ENCODE results near the gene MRFAP1L1. TPM values are rescaled to one million over a fixed set of nuclear protein-coding genes. Genes with fewer than 3 reads are reported as not detected.

Gene MRFAP1L1
- total RNA-seq, 1 donor from 2014 or later = 43.0 TPM

- TF ChIP-seq CTCF (IDR thresholded peaks at IDR 0.05; ENCODE audit: unreplicated experiment) = no peak
- H3K27me3 Mint-ChIP-seq (ENCODE audit: unreplicated experiment) = peaks cover 6% of the 10 kb centered on the region
- H3K4me3 Mint-ChIP-seq (ENCODE audit: unreplicated experiment) = no peak overlapping the region
- no peaks in the 10 kb centered on the region for H3K9me3 Mint-ChIP-seq (ENCODE audit: unreplicated experiment)
- H3K27ac Mint-ChIP-seq (ENCODE audit: unreplicated experiment) = no peak overlapping the region
- H3K4me1 Mint-ChIP-seq (ENCODE audit: unreplicated experiment) = peaks cover 4% of the 10 kb centered on the region
- no peaks in the 10 kb centered on the region for H3K36me3 Mint-ChIP-seq (ENCODE audit: low read depth, unreplicated experiment)
- DNase-seq (ENCODE audit: low spot score) = no peak
Observed at GRCh38 chr4:6750286-6751221, 40.9 kb upstream of the MRFAP1L1 start.

- Mint-ChIP-seq H3K27me3 (ENCODE audit: unreplicated experiment) (peaks cover 6% of the 10 kb centered on the region), H3K4me1 (ENCODE audit: unreplicated experiment) (peaks cover 4% of the 10 kb centered on the region), H3K4me3 (ENCODE audit: unreplicated experiment) (no peak overlapping the region), H3K27ac (ENCODE audit: unreplicated experiment) (no peak overlapping the region), H3K9me3 (ENCODE audit: unreplicated experiment) (no peaks in the 10 kb centered on the region), H3K36me3 (ENCODE audit: low read depth, unreplicated experiment) (no peaks in the 10 kb centered on the region)
- DNase-seq (ENCODE audit: low spot score) = no peak
- TF ChIP-seq CTCF (IDR thresholded peaks at IDR 0.05; ENCODE audit: unreplicated experiment) = no peak
Observed at GRCh38 chr4:6749340-6750171, 39.9 kb upstream of the MRFAP1L1 start.

GRCh38 chr4:6748286-6748685 is 38.6 kb upstream of the MRFAP1L1 start:
- no peak for TF ChIP-seq CTCF (IDR thresholded peaks at IDR 0.05; ENCODE audit: unreplicated experiment)
- Mint-ChIP-seq H3K9me3 (ENCODE audit: unreplicated experiment) (no peaks in the 10 kb centered on the region), H3K36me3 (ENCODE audit: low read depth, unreplicated experiment) (no peaks in the 10 kb centered on the region), H3K4me3 (ENCODE audit: unreplicated experiment) (no peak overlapping the region), H3K27me3 (ENCODE audit: unreplicated experiment) (peaks cover 6% of the 10 kb centered on the region), H3K4me1 (ENCODE audit: unreplicated experiment) (peaks cover 4% of the 10 kb centered on the region), H3K27ac (ENCODE audit: unreplicated experiment) (no peak overlapping the region)
- no peak for DNase-seq (ENCODE audit: low spot score)

GRCh38 chr4:6747294-6748051 is 37.8 kb upstream of the MRFAP1L1 start:
- no peak for DNase-seq (ENCODE audit: low spot score)
- Mint-ChIP-seq H3K27me3 (ENCODE audit: unreplicated experiment) (peaks cover 6% of the 10 kb centered on the region), H3K27ac (ENCODE audit: unreplicated experiment) (no peak overlapping the region), H3K4me1 (ENCODE audit: unreplicated experiment) (peaks cover 5% of the 10 kb centered on the region), H3K4me3 (ENCODE audit: unreplicated experiment) (no peak overlapping the region), H3K36me3 (ENCODE audit: low read depth, unreplicated experiment) (no peaks in the 10 kb centered on the region), H3K9me3 (ENCODE audit: unreplicated experiment) (no peaks in the 10 kb centered on the region)
- no peak for TF ChIP-seq CTCF (IDR thresholded peaks at IDR 0.05; ENCODE audit: unreplicated experiment)
